Testis (tissue), 3 donors: ENCODE results near the gene PIWIL4. TPM values are rescaled to one million over a fixed set of nuclear protein-coding genes. Genes with fewer than 3 reads are reported as not detected.

Source experiments
- DNase-seq: peaks from one replicate; pipeline ENCODE4 v3.0.0-alpha.2; 2019
- H3K27ac ChIP-seq, 2 donors: fragments of 200-600 bp; sonication (generic); one replicate each; pipeline ENCODE4 v1.5.1; 2019
- H3K27me3 ChIP-seq: fragments of 200-600 bp; sonication (generic); one replicate; pipeline ENCODE4 v1.5.1; 2019
- H3K36me3 ChIP-seq: fragments of 200-600 bp; sonication (generic); one replicate; pipeline ENCODE4 v1.5.1; 2017; ENCODE audit warnings: low read depth; ENCODE audit errors: missing control alignments
- H3K4me1 ChIP-seq: fragments of 200-600 bp; sonication (generic); one replicate; pipeline ENCODE4 v1.5.1; 2019
- H3K4me3 ChIP-seq, 2 donors: fragments of 200-600 bp; sonication (generic); one replicate each; pipeline ENCODE4 v1.5.1; 2017 to 2019
- H3K9me3 ChIP-seq: fragments of 200-600 bp; sonication (generic); one replicate; pipeline ENCODE4 v1.5.1; 2017
- POLR2A ChIP-seq: fragments of 450-650 bp; IDR thresholded peaks from one replicate; pipeline ENCODE4 v1.6.1; 2017; ENCODE audit warnings: antibody characterized with exemption, mild to moderate bottlenecking, moderate library complexity
- WGBS, 2 donors: methylation state at CpG; one replicate each; pipeline ENCODE4 v1.1.5; 2018; 5-methylcytosine and 5-hydroxymethylcytosine counted together
- intact Hi-C: fragments of 100-400 bp; cut with DNase I; formaldehyde crosslinking; loops from one replicate; pipeline ENCODE4 v1.15.1; 2023; ENCODE audit warnings: low total_unique reads
- polyA plus RNA-seq: library from polyadenylated mRNA; stranded (reverse); fragments of 350-450 nt; fragmentation: Illumina TruSeq; extraction: RNeasy Lipid Tissue Mini Kit (QIAGEN cat#74804); gene quantifications from one replicate; pipeline ENCODE4 v1.2.3, GENCODE V29; 2014; ENCODE audit warnings: low read depth, low replicate concordance; ENCODE audit not compliant: insufficient read depth
- total RNA-seq, 2 donors: library from RNA; depleted of rRNA; stranded (reverse); fragments of >200 nt; gene quantifications; one replicate each; pipeline ENCODE4 v1.2.3, GENCODE V29; 2016
- TF ChIP-seq, protein P1 (sequence below), 3 experiments: fragments of 450-650 bp in 2 of 3; fragments of 200-600 bp in 1 of 3; sonication (generic) in 1 of 3; IDR thresholded peaks; one replicate each; pipeline ENCODE4 v1.5.1; 2016 to 2019; ENCODE audit warnings: antibody characterized with exemption in 3 of 3, mild to moderate bottlenecking in 2 of 3, moderate library complexity in 1 of 3

The PIWIL4 gene
- total and polyA plus RNA-seq, 3 donors from 2014 or later, result 19.9 to 30.2 (median 23.0) TPM

DNA sequence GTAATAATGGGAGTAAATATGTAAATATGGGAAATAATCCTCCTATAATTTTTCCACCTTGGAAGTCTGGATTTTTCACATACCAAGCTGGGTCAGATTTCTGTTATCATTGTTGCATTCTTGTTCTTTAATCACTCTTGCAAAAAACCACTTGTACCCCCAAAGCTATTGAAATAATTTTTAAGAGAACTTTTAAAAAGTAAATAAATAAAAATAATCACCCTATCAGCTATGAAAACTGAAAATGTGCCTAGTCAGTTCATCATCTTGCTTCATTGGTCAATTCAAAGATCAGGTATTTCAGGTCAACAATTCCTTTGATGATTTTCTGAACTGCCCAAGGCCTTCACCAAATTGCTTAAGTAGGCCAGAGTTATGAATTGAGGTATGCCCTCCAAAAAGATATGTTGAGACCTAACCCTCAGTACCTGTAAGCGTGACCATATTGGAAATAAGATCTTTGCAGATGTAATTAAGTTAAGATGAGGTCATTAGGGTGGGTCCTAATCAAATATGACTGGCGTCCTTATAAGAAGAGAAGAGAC lies 95.8 kb downstream of the PIWIL4 start:
- TF ChIP-seq, protein P1, sequence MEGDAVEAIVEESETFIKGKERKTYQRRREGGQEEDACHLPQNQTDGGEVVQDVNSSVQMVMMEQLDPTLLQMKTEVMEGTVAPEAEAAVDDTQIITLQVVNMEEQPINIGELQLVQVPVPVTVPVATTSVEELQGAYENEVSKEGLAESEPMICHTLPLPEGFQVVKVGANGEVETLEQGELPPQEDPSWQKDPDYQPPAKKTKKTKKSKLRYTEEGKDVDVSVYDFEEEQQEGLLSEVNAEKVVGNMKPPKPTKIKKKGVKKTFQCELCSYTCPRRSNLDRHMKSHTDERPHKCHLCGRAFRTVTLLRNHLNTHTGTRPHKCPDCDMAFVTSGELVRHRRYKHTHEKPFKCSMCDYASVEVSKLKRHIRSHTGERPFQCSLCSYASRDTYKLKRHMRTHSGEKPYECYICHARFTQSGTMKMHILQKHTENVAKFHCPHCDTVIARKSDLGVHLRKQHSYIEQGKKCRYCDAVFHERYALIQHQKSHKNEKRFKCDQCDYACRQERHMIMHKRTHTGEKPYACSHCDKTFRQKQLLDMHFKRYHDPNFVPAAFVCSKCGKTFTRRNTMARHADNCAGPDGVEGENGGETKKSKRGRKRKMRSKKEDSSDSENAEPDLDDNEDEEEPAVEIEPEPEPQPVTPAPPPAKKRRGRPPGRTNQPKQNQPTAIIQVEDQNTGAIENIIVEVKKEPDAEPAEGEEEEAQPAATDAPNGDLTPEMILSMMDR (IDR thresholded peaks at IDR 0.05), result no peak
- TF ChIP-seq POLR2A, result no peak
- WGBS, 2 donors, result 92 to 97% methylated on average over 2 of the region's 2 CpGs
- no peaks in the 10 kb centered on the region for H3K27me3 ChIP-seq
- H3K36me3 ChIP-seq, result no peaks in the 10 kb centered on the region
- H3K4me1 ChIP-seq, result no peaks in the 10 kb centered on the region
- intact Hi-C loops, result no loop called here
- DNase-seq, result no peak
- no peak overlapping the region for H3K27ac ChIP-seq
- no peaks in the 10 kb centered on the region for H3K9me3 ChIP-seq
- no peak overlapping the region for H3K4me3 ChIP-seq

DNA sequence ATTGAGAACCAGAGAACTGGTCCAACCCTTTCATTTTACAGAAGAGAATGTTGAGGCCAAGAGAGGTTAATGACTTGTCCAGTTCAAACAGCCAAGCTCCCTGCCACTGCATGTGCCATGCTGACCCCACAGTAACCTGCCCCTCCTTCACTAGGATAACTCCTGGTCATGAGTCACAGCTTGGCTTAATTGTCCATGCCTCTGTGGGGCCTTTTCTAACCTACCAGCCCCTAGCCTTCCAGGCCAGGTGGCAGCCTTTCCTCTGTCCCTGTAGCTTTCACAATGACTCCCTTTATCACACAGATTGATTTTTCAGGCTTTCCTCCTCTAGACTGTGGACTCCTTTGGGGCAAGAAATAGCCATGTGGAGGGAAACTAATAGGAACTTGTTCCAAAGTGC lies 97.2 kb downstream of the PIWIL4 start:
- H3K36me3 ChIP-seq, result no peaks in the 10 kb centered on the region
- DNase-seq, result no peak
- H3K27ac ChIP-seq, result no peak overlapping the region
- TF ChIP-seq POLR2A, result no peak
- TF ChIP-seq, protein P1 (IDR thresholded peaks at IDR 0.05), result no peak
- H3K9me3 ChIP-seq, result no peaks in the 10 kb centered on the region
- H3K4me1 ChIP-seq, result no peaks in the 10 kb centered on the region
- H3K4me3 ChIP-seq, result no peak overlapping the region
- intact Hi-C loops, result no loop called here
- H3K27me3 ChIP-seq, result no peaks in the 10 kb centered on the region

DNA sequence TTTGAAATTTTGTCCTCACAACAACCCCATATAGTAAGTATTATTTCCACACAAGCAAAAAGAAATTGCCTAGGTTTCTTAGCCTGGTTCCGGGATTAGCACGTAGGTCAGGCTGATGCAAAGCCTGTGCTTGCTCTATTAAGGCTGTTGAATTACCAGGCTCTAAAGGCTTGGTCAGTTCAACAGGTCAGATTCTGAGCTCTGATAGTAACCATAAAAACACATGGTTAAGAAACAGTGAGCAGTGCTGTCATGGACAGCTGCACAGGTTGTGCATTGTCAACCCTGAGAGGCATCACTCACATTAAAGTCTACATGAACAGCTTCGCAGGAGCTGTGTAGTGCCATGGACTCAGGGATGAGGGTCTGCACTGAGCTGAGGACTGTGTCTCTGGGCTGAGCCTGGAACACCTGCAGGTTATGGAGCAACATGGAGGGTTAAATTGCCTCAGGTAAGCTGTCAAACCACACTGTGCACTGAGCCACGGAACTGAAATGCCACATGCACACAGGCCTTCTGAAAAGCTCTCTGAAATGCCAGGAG lies 98.0 kb downstream of the PIWIL4 start:
- intact Hi-C loops, result no loop called here
- Histone ChIP-seq H3K36me3 (no peaks in the 10 kb centered on the region), H3K9me3 (no peaks in the 10 kb centered on the region), H3K4me3 (no peak overlapping the region), H3K27me3 (no peaks in the 10 kb centered on the region), H3K4me1 (no peaks in the 10 kb centered on the region), H3K27ac (no peak overlapping the region)
- no peak for DNase-seq
- WGBS, 2 donors, result 95 to 98% methylated on average over 4 of the region's 4 CpGs
- no peak for TF ChIP-seq POLR2A
- TF ChIP-seq, protein P1 (IDR thresholded peaks at IDR 0.05), result no peak

DNA sequence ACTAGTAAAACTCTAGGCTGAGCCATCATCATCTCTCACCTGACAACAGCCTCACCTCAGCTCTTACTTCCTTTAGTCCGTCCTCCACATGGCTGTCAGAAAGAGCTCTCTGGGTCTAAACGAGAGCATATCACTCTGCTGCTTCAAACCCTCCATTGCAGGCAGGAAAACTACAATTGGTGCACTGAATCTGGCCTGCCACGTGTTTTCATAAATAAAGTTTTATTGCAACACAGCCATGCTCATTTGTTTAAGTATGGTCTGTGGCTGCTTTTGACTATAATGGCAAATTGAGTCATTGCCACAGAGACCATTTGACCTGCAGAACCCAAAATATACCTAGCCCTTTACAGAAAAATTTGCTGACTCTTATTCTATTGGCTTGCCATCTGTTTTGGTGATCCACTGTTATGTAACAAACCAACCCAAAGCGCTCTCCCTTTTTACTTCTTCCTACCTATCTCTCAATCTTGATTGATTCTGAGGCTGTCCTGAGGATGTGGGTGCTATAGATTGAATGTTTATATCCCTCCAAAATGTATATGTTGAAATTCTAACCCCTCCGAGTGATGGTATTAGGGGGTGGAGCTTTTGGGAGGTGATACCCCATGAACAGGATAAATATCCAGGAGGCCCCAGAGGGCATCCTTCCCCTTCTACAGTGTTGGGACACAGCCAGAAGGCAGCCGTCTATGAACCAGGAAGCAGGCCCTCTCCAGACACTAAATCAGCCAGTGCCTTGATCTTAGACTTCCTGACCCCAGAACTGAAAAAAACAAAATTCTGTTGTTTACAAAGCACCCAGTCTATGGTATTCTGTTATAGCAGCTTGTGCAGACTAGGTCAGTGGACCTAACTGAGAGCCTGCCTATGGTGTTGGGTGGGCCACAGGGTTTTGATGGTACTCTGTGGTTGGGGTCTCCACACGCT lies 99.9 kb downstream of the PIWIL4 start:
- intact Hi-C loops, result no loop called here
- no peak overlapping the region for H3K27ac ChIP-seq
- no peaks in the 10 kb centered on the region for H3K4me1 ChIP-seq
- TF ChIP-seq, protein P1 (IDR thresholded peaks at IDR 0.05), result no peak
- TF ChIP-seq POLR2A, result no peak
- H3K27me3 ChIP-seq, result no peaks in the 10 kb centered on the region
- no peak overlapping the region for H3K4me3 ChIP-seq
- no peaks in the 10 kb centered on the region for H3K9me3 ChIP-seq
- no peak for DNase-seq
- H3K36me3 ChIP-seq, result no peaks in the 10 kb centered on the region
- 81 to 91% methylated on average over 7 of the region's 7 CpGs for WGBS, 2 donors
